ENCODE results near the gene CDC42EP5. TPM values are rescaled to one million over a fixed set of nuclear protein-coding genes. Genes with fewer than 3 reads are reported as not detected.

Gene CDC42EP5
- total and polyA plus RNA-seq, 10 of the 15 experiments (the other 5 are each of a cell fraction or from before 2014, with no cell fraction given) = 0.42 to 1.8 (median 1.4) TPM; not detected in 6

GRCh38 chr19:54457773-54458647 lies 15.1 kb downstream of the CDC42EP5 start (continued):
- TF ChIP-seq USF2 (IDR thresholded peaks at IDR 0.05; ENCODE audit: borderline replicate concordance, low read depth, low read length) (no peak), PAX8 (IDR thresholded peaks at IDR 0.05) (no peak), ZNF384 (IDR thresholded peaks at IDR 0.05; ENCODE audit: borderline replicate concordance, low read depth, low read length) (no peak)

DNA sequence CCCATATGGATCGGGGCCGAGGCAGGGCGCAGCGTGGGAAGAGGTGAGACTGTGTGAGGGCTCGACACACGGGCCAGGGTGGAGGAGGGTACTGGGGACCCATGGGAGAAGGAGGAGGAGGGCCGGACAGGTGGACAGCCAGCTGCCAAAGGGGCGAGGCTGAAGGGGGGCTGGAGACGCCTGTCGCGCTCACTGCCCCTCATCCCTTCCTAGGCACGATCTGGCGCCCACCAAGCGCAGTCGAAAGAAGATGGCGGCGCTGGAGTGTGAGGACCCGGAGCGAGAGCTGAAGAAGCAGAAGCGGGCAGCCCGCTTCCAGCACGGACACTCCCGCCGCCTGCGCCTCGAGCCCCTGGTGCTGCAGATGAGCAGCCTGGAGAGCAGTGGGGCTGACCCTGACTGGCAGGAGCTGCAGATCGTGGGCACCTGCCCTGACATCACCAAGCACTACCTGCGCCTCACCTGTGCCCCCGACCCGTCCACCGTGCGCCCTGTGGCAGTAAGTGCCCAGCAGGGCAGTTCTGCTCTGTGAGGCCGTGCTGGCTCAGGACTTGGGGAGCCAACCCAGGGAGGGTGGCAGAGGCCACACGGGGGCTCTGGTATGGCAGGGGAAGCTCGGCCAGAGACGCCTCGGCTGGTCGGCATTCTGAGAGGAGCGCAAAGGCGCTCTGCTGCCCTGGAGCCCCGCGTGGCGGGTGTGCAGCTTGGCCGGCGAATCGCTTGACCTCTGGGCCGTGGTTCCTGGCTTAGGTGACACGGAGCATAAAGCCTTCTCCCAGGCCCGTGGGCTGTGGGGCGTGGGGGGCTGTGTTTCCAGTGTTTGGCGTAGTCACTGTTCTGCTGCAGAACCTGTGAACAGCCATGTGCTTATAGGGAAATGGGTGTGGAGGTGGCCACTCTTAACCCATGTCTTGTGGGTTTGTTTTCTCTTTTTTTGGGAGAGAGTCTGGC lies 16.4 kb downstream of the CDC42EP5 start:
- TF ChIP-seq NRF1 (conservative IDR thresholded peaks at IDR 0.05; ENCODE audit: low read depth, low read length) = no peak
- TF ChIP-seq POLR2AphosphoS5 (IDR thresholded peaks at IDR 0.05; ENCODE audit: low read length) = peak; percentile 26; the same call in 1 of the 2 replicates
- Histone ChIP-seq H4K20me1 (ENCODE audit: control insufficient read depth, insufficient read depth) (no peaks in the 10 kb centered on the region; the same call in 1 of the 2 replicates), H3K9ac (ENCODE audit: control insufficient read depth, insufficient read depth, low read length) (no peak overlapping the region), H3K9me3 (replicated peaks; ENCODE audit: control insufficient read depth, insufficient read depth, low read length) (no peaks in the 10 kb centered on the region), H2AFZ (ENCODE audit: control insufficient read depth, low read depth, low read length) (no peak overlapping the region), H3K4me2 (ENCODE audit: control insufficient read depth, insufficient read depth) (no peak overlapping the region), H3K4me1 (ENCODE audit: control insufficient read depth, insufficient read depth, low read length) (no peaks in the 10 kb centered on the region), H3K36me3 (ENCODE audit: control insufficient read depth in 2 of 2, insufficient read depth in 2 of 2, low read length in 1 of 2) (peaks cover 23 to 77% of the 10 kb centered on the region in 2 experiments), H3K4me3 (no peak overlapping the region), H3K79me2 (ENCODE audit: control insufficient read depth, insufficient read depth, low read length) (peaks cover 9% of the 10 kb centered on the region), H3K27me3 (replicated peaks in 1 of 2; ENCODE audit: control insufficient read depth in 2 of 2, insufficient read depth in 2 of 2, low read length in 1 of 2) (no peaks in the 10 kb centered on the region), H3K27ac (ENCODE audit: control insufficient read depth, insufficient read depth) (no peak overlapping the region)
- WGBS (ENCODE audit: insufficient coverage, insufficient replicate concordance, low lambda C conversion rate, missing lambda C conversion rate) = 96% methylated on average over 46 of the region's 51 CpGs
- BruUV-seq (replicated peaks) = no TSS peak
- ChIA-PET CTCF (no interaction called here), POLR2A (no interaction called here), SMC1A (ENCODE audit: uncharacterized antibody, unreplicated experiment) (no interaction called here), RAD21 (ENCODE audit: unreplicated experiment) (no interaction called here)
- intact Hi-C loops (cut with micrococcal nuclease; ENCODE audit: unreplicated experiment) (no loop called here), in situ Hi-C loops (cut with MboI) (no loop called here)
- FAIRE-seq (no peak), DNase-seq (ENCODE audit: low read depth, low spot score) (no peak), ATAC-seq (no peak)

Data from GM12878 (cell line).